ENCODE results near the gene NFIA.

Gene NFIA

DNA sequence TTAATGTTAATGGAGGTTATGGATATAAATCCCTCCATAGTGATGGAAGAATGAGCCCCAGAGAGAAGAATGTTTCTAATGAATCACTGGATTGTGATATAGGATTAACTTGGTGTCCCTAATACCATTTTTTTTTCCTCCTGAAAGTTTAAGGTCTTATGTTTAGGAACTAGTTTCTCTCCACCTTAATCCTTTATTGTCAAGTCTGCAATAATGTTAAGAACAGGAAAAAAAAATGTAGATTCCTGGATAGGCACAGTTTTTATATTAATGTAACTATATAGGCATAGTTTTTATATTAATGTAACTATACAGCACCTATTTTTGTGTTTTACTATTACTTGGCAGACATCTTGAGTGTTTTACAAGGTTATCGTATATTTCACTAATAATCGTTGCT is 34.9 kb downstream of the NFIA start:
- no peak overlapping the region for H3K9ac ChIP-seq
- no peaks in the 10 kb centered on the region for H3K27me3 ChIP-seq (ENCODE audit: insufficient read depth, low read depth)
- H3K79me2 ChIP-seq (ENCODE audit: insufficient read depth, low read depth) = no peaks in the 10 kb centered on the region
- no peak overlapping the region for H3K27ac ChIP-seq
- no peak overlapping the region for H3K4me2 ChIP-seq
- H3K4me3 ChIP-seq (IDR thresholded peaks at IDR 0.05; ENCODE audit: insufficient read depth, low read depth, low read length) = no peak overlapping the region
- no peaks in the 10 kb centered on the region for H4K20me1 ChIP-seq (ENCODE audit: insufficient read depth)
- H2AFZ ChIP-seq (ENCODE audit: low read depth) = no peak overlapping the region
- H3K36me3 ChIP-seq (ENCODE audit: insufficient read depth) = no peaks in the 10 kb centered on the region
- TF ChIP-seq, protein P1, sequence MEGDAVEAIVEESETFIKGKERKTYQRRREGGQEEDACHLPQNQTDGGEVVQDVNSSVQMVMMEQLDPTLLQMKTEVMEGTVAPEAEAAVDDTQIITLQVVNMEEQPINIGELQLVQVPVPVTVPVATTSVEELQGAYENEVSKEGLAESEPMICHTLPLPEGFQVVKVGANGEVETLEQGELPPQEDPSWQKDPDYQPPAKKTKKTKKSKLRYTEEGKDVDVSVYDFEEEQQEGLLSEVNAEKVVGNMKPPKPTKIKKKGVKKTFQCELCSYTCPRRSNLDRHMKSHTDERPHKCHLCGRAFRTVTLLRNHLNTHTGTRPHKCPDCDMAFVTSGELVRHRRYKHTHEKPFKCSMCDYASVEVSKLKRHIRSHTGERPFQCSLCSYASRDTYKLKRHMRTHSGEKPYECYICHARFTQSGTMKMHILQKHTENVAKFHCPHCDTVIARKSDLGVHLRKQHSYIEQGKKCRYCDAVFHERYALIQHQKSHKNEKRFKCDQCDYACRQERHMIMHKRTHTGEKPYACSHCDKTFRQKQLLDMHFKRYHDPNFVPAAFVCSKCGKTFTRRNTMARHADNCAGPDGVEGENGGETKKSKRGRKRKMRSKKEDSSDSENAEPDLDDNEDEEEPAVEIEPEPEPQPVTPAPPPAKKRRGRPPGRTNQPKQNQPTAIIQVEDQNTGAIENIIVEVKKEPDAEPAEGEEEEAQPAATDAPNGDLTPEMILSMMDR (conservative IDR thresholded peaks at IDR 0.05; ENCODE audit: low read depth, low read length) = no peak
- H3K4me1 ChIP-seq (ENCODE audit: low read depth, poor library complexity, severe bottlenecking) = no peaks in the 10 kb centered on the region

DNA sequence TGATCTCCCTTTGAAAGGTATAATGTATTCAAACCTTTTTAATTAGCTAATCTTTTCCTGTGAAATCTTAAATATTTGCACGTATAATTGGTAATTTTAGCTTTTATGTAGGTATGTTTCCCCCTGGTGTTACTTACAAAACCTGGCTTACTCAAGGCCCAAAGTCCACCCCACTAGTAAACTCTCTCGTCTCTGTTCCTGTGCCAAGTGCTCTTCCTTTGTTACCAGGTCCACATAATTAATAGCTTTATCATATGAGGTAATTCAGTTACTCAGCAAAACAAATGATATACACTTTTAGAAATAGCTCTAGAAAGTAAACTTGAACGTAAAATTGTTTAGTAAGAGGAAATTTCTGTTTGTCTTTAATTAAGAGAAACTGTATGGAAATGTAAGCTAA is 36.7 kb downstream of the NFIA start:
- H3K4me2 ChIP-seq = no peak overlapping the region
- no peaks in the 10 kb centered on the region for H3K4me1 ChIP-seq (ENCODE audit: low read depth, poor library complexity, severe bottlenecking)
- H2AFZ ChIP-seq (ENCODE audit: low read depth) = no peak overlapping the region
- no peaks in the 10 kb centered on the region for H3K79me2 ChIP-seq (ENCODE audit: insufficient read depth, low read depth)
- no peak overlapping the region for H3K4me3 ChIP-seq (IDR thresholded peaks at IDR 0.05; ENCODE audit: insufficient read depth, low read depth, low read length)
- H3K27ac ChIP-seq = no peak overlapping the region
- TF ChIP-seq, protein P1 (conservative IDR thresholded peaks at IDR 0.05; ENCODE audit: low read depth, low read length) = no peak
- no peaks in the 10 kb centered on the region for H3K27me3 ChIP-seq (ENCODE audit: insufficient read depth, low read depth)
- no peaks in the 10 kb centered on the region for H3K36me3 ChIP-seq (ENCODE audit: insufficient read depth)
- no peak overlapping the region for H3K9ac ChIP-seq
- H4K20me1 ChIP-seq (ENCODE audit: insufficient read depth) = no peaks in the 10 kb centered on the region

DNA sequence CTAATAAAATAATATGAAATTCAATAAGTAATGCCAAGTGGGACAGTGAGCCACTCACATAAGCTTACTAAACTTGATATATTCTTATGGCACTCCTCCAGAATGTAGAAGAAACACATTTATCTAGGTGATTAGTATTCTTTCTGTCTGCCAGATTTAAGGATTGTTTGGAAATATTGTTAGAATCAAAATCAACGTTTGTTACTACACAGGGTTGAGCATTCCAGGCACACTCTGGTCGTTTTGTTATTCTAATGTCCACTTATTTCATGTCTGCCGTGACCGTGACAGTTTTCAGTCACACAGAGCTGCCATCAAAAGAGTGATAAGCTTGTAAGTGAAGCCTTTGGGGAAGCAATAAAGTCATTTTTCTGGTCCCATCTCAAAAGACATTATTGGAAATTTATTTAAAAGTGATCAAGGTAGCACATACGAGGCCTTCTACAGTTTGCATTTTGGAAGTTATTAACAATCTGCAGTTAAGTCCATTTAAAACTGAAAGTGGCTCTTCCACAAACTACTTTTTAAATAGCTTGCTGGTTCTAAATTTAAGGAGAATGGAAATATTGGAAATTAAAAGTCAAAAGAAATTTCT is 38.0 kb downstream of the NFIA start:
- H3K36me3 ChIP-seq (ENCODE audit: insufficient read depth) = no peaks in the 10 kb centered on the region
- H3K27me3 ChIP-seq (ENCODE audit: insufficient read depth, low read depth) = no peaks in the 10 kb centered on the region
- no peaks in the 10 kb centered on the region for H3K4me1 ChIP-seq (ENCODE audit: low read depth, poor library complexity, severe bottlenecking)
- H3K4me2 ChIP-seq = no peak overlapping the region
- H3K27ac ChIP-seq = no peak overlapping the region
- H3K79me2 ChIP-seq (ENCODE audit: insufficient read depth, low read depth) = no peaks in the 10 kb centered on the region
- no peaks in the 10 kb centered on the region for H4K20me1 ChIP-seq (ENCODE audit: insufficient read depth)
- TF ChIP-seq, protein P1 (conservative IDR thresholded peaks at IDR 0.05; ENCODE audit: low read depth, low read length) = no peak
- no peak overlapping the region for H3K9ac ChIP-seq
- H2AFZ ChIP-seq (ENCODE audit: low read depth) = no peak overlapping the region
- no peak overlapping the region for H3K4me3 ChIP-seq (IDR thresholded peaks at IDR 0.05; ENCODE audit: insufficient read depth, low read depth, low read length)

DNA sequence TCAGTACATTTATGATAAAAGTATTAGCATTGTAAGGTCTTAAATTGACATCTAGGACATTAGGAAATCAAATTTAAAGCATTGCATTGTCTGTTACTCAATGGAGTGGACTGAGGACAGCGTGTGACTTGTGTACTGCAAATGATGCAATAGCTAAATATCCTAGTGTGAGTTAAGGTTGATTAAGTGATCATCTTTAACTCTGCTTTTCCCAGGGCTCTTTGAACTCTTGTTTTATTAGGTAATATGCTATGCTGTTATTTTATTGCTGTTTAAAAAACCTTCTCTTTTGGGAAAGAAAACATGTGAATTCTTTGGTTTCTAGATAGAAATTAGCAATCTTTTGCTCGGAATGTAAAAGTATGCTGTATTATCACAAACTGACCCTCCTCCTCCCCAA is 38.6 kb downstream of the NFIA start:
- Histone ChIP-seq H3K4me1 (ENCODE audit: low read depth, poor library complexity, severe bottlenecking) (no peaks in the 10 kb centered on the region), H3K79me2 (ENCODE audit: insufficient read depth, low read depth) (no peaks in the 10 kb centered on the region)

More for the DNA sequence above, 38.6 kb downstream of the NFIA start:
- no peaks in the 10 kb centered on the region for H3K27me3 ChIP-seq (ENCODE audit: insufficient read depth, low read depth)
- no peak overlapping the region for H3K27ac ChIP-seq
- no peaks in the 10 kb centered on the region for H3K36me3 ChIP-seq (ENCODE audit: insufficient read depth)
- TF ChIP-seq, protein P1 (conservative IDR thresholded peaks at IDR 0.05; ENCODE audit: low read depth, low read length) = no peak
- no peak overlapping the region for H3K9ac ChIP-seq
- H3K4me2 ChIP-seq = no peak overlapping the region
- no peak overlapping the region for H2AFZ ChIP-seq (ENCODE audit: low read depth)
- no peak overlapping the region for H3K4me3 ChIP-seq (IDR thresholded peaks at IDR 0.05; ENCODE audit: insufficient read depth, low read depth, low read length)
- H4K20me1 ChIP-seq (ENCODE audit: insufficient read depth) = no peaks in the 10 kb centered on the region
